Fibroblast of lung (primary cell): ENCODE results near the gene FHL1. TPM values are rescaled to one million over a fixed set of nuclear protein-coding genes. Genes with fewer than 3 reads are reported as not detected.

ENCODE experiments used
- DNase-seq, 2 donors: peaks; one replicate each; pipeline versions ENCODE4 v3.0.0 to v3.0.0-alpha.2; 2010; ENCODE audit warnings: low read depth in 2 of 2
- H2AFZ ChIP-seq: 2 replicates; pipeline ENCODE4 v1.5.1; 2012; ENCODE audit warnings: low read length, control low read depth, inconsistent platforms
- H3K27ac ChIP-seq: 2 replicates; pipeline ENCODE4 v1.5.1; 2011; ENCODE audit warnings: low read length, control low read depth; ENCODE audit not compliant: insufficient read depth
- H3K27me3 ChIP-seq: 2 replicates; pipeline ENCODE4 v1.5.1; 2011; ENCODE audit warnings: mild to moderate bottlenecking, low read length; ENCODE audit not compliant: control insufficient read depth, insufficient read depth
- H3K36me3 ChIP-seq: 2 replicates; pipeline ENCODE4 v1.5.1; 2011; ENCODE audit warnings: low read length; ENCODE audit not compliant: control insufficient read depth, insufficient read depth
- H3K4me1 ChIP-seq: 2 replicates; pipeline ENCODE4 v1.5.1; 2011; ENCODE audit warnings: low read length; ENCODE audit not compliant: control insufficient read depth, insufficient read depth; ENCODE audit errors: extremely low read depth
- H3K4me2 ChIP-seq: 2 replicates; pipeline ENCODE4 v1.5.1; 2011; ENCODE audit warnings: low read length, control low read depth; ENCODE audit not compliant: insufficient read depth; ENCODE audit errors: extremely low read depth
- H3K4me3 ChIP-seq, 4 experiments: fragments of 200-600 bp in 1 of 4; sonication (generic) in 1 of 4; replicated peaks in 1 of 4; 2 replicates each; pipeline ENCODE4 v1.5.1; 2011 to 2016; ENCODE audit warnings: low read length in 4 of 4, low read depth in 3 of 4, mild to moderate bottlenecking in 3 of 4, control low read depth in 2 of 4, inconsistent platforms in 1 of 4, mixed read lengths in 1 of 4; ENCODE audit not compliant: insufficient read depth in 1 of 4; ENCODE audit errors: control extremely low read depth in 1 of 4
- H3K79me2 ChIP-seq: 2 replicates; pipeline ENCODE4 v1.5.1; 2012; ENCODE audit warnings: mild to moderate bottlenecking, low read length, inconsistent platforms; ENCODE audit not compliant: control insufficient read depth, insufficient read depth
- H3K9ac ChIP-seq: 2 replicates; pipeline ENCODE4 v1.5.1; 2011; ENCODE audit warnings: mild to moderate bottlenecking, low read length, control low read depth; ENCODE audit not compliant: insufficient read depth
- H3K9me3 ChIP-seq: 2 replicates; pipeline ENCODE4 v1.5.1; 2012; ENCODE audit warnings: low read depth, low read length; ENCODE audit not compliant: control insufficient read depth, insufficient read depth
- H4K20me1 ChIP-seq: 2 replicates; pipeline ENCODE4 v1.5.1; 2011; ENCODE audit warnings: low read length; ENCODE audit not compliant: control insufficient read depth, insufficient read depth; ENCODE audit errors: extremely low read depth
- EZH2 ChIP-seq: IDR thresholded peaks from 2 replicates; pipeline ENCODE4 v1.5.1; 2012; ENCODE audit warnings: low read length, control low read depth, mild to moderate bottlenecking; ENCODE audit errors: missing control alignments
- polyA plus RNA-seq, 2 donors: library from polyadenylated mRNA; depleted of rRNA in 1 of 2; stranded (reverse) in 1 of 2; unstranded in 1 of 2; fragments of >200 nt; gene quantifications; 2 replicates each; pipeline ENCODE4 v1.2.1, GENCODE V29; 2011 to 2012; ENCODE audit warnings: missing spikeins in 1 of 2
- total RNA-seq: library from RNA; depleted of rRNA; stranded (reverse); fragments of >200 nt; gene quantifications from 2 replicates; pipeline ENCODE4 v1.2.1, GENCODE V29; 2014
- TF ChIP-seq, protein P1 (sequence below), 2 donors: IDR thresholded peaks in 1 of 2; conservative IDR thresholded peaks in 1 of 2; 1 replicate in 1 of 2; 2 replicates in 1 of 2; pipeline ENCODE4 v1.5.1; 2011 to 2012; ENCODE audit warnings: low read length in 2 of 2, control low read depth in 1 of 2, inconsistent platforms in 1 of 2, low read depth in 1 of 2, mild to moderate bottlenecking in 1 of 2

FHL1 gene
- total and polyA plus RNA-seq, 2 donors (not counting 1 experiment from before 2014, with no cell fraction given), result 180 to 627 TPM

DNA sequence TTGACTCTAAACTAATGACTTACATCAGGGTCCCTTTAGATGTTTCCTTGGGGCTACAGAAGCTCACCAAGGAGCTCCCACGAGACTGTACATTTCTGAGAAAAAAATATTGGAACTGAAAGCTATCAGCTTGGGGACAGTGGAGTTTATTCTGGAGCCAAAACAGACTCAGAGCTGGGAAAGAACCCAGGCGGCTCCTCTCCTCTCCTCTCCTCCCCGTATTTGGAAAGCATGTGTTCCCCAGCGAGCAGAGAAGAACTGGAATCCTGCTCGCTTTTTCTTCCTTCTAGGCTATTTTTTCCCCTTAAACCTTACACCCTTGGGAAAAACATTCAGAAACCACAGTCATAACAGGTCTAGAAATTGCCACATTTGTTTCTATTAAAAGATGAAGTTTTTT lies 108.2 kb downstream of the FHL1 start:
- no peaks in the 10 kb centered on the region for H3K27me3 ChIP-seq
- no peak overlapping the region for H3K27ac ChIP-seq
- peak overlapping the region in 1 of 4 experiments; percentile 27 for H3K4me3 ChIP-seq
- H3K9ac ChIP-seq, result no peak overlapping the region
- DNase-seq, result peak in 1 of 2 donors; percentile 8
- peak overlapping the region; percentile 32 for H3K4me2 ChIP-seq
- no peaks in the 10 kb centered on the region for H4K20me1 ChIP-seq
- no peaks in the 10 kb centered on the region for H3K79me2 ChIP-seq
- H3K36me3 ChIP-seq, result no peaks in the 10 kb centered on the region
- TF ChIP-seq, protein P1, sequence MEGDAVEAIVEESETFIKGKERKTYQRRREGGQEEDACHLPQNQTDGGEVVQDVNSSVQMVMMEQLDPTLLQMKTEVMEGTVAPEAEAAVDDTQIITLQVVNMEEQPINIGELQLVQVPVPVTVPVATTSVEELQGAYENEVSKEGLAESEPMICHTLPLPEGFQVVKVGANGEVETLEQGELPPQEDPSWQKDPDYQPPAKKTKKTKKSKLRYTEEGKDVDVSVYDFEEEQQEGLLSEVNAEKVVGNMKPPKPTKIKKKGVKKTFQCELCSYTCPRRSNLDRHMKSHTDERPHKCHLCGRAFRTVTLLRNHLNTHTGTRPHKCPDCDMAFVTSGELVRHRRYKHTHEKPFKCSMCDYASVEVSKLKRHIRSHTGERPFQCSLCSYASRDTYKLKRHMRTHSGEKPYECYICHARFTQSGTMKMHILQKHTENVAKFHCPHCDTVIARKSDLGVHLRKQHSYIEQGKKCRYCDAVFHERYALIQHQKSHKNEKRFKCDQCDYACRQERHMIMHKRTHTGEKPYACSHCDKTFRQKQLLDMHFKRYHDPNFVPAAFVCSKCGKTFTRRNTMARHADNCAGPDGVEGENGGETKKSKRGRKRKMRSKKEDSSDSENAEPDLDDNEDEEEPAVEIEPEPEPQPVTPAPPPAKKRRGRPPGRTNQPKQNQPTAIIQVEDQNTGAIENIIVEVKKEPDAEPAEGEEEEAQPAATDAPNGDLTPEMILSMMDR (conservative IDR thresholded peaks at IDR 0.05 in 1 of 2, IDR thresholded peaks at IDR 0.05 in 1 of 2; ENCODE audit: low read depth in 1 of 2, low read length in 2 of 2), result no peak
- TF ChIP-seq EZH2, result no peak
- H3K4me1 ChIP-seq, result peaks cover 21% of the 10 kb centered on the region
- no peaks in the 10 kb centered on the region for H3K9me3 ChIP-seq
- no peak overlapping the region for H2AFZ ChIP-seq

DNA sequence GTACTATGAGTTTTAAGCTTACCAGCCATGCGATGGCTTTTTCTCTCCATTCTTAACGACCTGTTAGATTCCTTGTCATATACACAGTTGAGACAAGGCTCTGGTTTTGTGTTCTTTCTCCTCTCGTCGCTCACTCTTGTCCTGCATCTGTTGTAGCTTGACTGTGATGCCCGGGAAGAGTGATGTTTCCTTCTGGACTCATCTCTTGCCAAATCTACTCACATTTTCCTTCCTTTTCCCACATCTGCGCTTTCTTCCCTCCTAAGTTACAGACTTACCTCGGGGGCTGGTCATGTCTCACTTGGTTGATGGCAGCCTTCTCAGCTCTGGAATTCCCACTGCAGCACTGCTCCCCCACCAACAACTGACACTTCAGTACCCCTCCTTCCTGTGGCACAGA lies 108.7 kb downstream of the FHL1 start:
- H2AFZ ChIP-seq, result peak overlapping the region; percentile 4
- TF ChIP-seq EZH2, result no peak
- TF ChIP-seq, protein P1 (conservative IDR thresholded peaks at IDR 0.05 in 1 of 2, IDR thresholded peaks at IDR 0.05 in 1 of 2; ENCODE audit: low read depth in 1 of 2, low read length in 2 of 2), result no peak
- H3K9me3 ChIP-seq, result no peaks in the 10 kb centered on the region
- H4K20me1 ChIP-seq, result no peaks in the 10 kb centered on the region
- H3K27me3 ChIP-seq, result no peaks in the 10 kb centered on the region
- H3K4me3 ChIP-seq, result peak overlapping the region in 1 of 4 experiments; percentile 27
- H3K36me3 ChIP-seq, result no peaks in the 10 kb centered on the region
- H3K79me2 ChIP-seq, result no peaks in the 10 kb centered on the region
- no peak for DNase-seq
- H3K9ac ChIP-seq, result no peak overlapping the region
- peaks cover 21% of the 10 kb centered on the region for H3K4me1 ChIP-seq
- H3K4me2 ChIP-seq, result peak overlapping the region; percentile 32
- peak overlapping the region; percentile 27 for H3K27ac ChIP-seq

DNA sequence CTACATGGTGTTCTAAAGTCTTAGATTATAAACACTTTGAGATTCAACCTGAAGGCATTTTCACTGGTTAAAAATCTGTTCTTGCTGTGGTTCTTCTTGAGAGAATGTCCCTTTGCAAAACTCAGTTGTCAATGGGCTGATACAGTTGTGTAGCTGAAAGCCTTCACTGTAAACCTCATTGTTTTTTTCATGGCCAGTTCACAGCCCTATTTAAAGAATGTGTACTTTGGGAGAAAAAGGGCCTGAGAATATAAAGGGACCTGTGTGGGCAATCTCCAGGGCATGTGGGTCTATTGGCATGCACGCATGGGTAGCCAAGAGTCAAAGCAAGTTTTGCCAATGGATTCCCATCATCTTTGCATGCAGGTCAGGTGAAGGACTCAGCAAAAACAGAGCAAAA lies 111.6 kb downstream of the FHL1 start:
- Histone ChIP-seq H3K4me2 (no peak overlapping the region), H3K27ac (peak overlapping the region; percentile 52), H4K20me1 (no peaks in the 10 kb centered on the region), H3K36me3 (no peaks in the 10 kb centered on the region), H3K27me3 (no peaks in the 10 kb centered on the region), H2AFZ (no peak overlapping the region), H3K4me1 (peaks cover 25% of the 10 kb centered on the region), H3K9ac (no peak overlapping the region), H3K79me2 (no peaks in the 10 kb centered on the region), H3K9me3 (no peaks in the 10 kb centered on the region), H3K4me3 (no peak overlapping the region)
- TF ChIP-seq EZH2, result no peak
- TF ChIP-seq, protein P1 (conservative IDR thresholded peaks at IDR 0.05 in 1 of 2, IDR thresholded peaks at IDR 0.05 in 1 of 2; ENCODE audit: low read depth in 1 of 2, low read length in 2 of 2), result no peak
- DNase-seq, result no peak
